HG03280 (cell line): ENCODE measurements around the gene CAMLG.

Source experiments
- ATAC-seq: cut with Tn5 transposase; IDR thresholded peaks from one replicate; pipeline ENCODE4 v1.9.1; 2021; ENCODE audit warnings: mild to moderate bottlenecking, moderate library complexity; ENCODE audit not compliant: unreplicated experiment

Gene CAMLG

GRCh38 chr5:134777366-134777765 lies 39.0 kb downstream of the CAMLG start:
- ATAC-seq = no peak

- no peak for ATAC-seq
Observed at GRCh38 chr5:134784241-134784920, 46.0 kb downstream of the CAMLG start.

GRCh38 chr5:134784946-134785620 lies 46.7 kb downstream of the CAMLG start:
- ATAC-seq = no peak

- ATAC-seq = no peak
Observed at GRCh38 chr5:134787692-134788091, 49.3 kb downstream of the CAMLG start.

- no peak for ATAC-seq
Observed at GRCh38 chr5:134791580-134791979, 53.2 kb downstream of the CAMLG start.

GRCh38 chr5:134792286-134792685 lies 53.9 kb downstream of the CAMLG start:
- no peak for ATAC-seq

- ATAC-seq = no peak
Observed at GRCh38 chr5:134793111-134793510, 54.8 kb downstream of the CAMLG start.

GRCh38 chr5:134794082-134794481 lies 55.7 kb downstream of the CAMLG start:
- no peak for ATAC-seq

GRCh38 chr5:134794819-134795218 lies 56.5 kb downstream of the CAMLG start:
- ATAC-seq = no peak

- no peak for ATAC-seq
Observed at GRCh38 chr5:134798468-134798867, 60.1 kb downstream of the CAMLG start.
